A549 (cell line): ENCODE measurements around the gene SLCO2B1. TPM values are rescaled to one million over a fixed set of nuclear protein-coding genes. Genes with fewer than 3 reads are reported as not detected.

Source experiments
- CBX2 ChIP-seq: fragments of 200-600 bp; sonication (generic); IDR thresholded peaks from 2 replicates; pipeline ENCODE4 v1.6.1; 2016; ENCODE audit warnings: low read depth, mild to moderate bottlenecking, borderline replicate concordance
- CBX8 ChIP-seq: fragments of 200-600 bp; sonication (generic); IDR thresholded peaks from 2 replicates; pipeline ENCODE4 v1.6.1; 2016
- CHD2 ChIP-seq: fragments of 150-350 bp; IDR thresholded peaks from 2 replicates; pipeline ENCODE4 v1.6.1; 2014; ENCODE audit warnings: low read length; ENCODE audit not compliant: partially characterized antibody
- CHD4 ChIP-seq: fragments of 200-600 bp; sonication (generic); IDR thresholded peaks from 2 replicates; pipeline ENCODE4 v1.6.1; 2016; ENCODE audit warnings: antibody characterized with exemption, mild to moderate bottlenecking, borderline replicate concordance
- EP300 ChIP-seq, 2 experiments: fragments of >200 bp; sonication (Bioruptor Twin); formaldehyde crosslinking; IDR thresholded peaks; 2 replicates in 1 of 2; 3 replicates in 1 of 2; pipeline ENCODE4 v1.6.1; 2016 to 2017
- HDAC2 ChIP-seq: fragments of 200-600 bp; sonication (generic); IDR thresholded peaks from 2 replicates; pipeline ENCODE4 v1.6.1; 2016
- HOXB13 ChIP-seq: fragments of 250-450 bp; sonication (Bioruptor Pico); IDR thresholded peaks from 2 replicates; pipeline ENCODE4 v1.5.0; 2020; ENCODE audit warnings: low read depth, mild to moderate bottlenecking, moderate library complexity
- JUN ChIP-seq, 2 experiments: fragments of >200 bp; sonication (Bioruptor Twin); formaldehyde crosslinking; IDR thresholded peaks; 2 replicates in 1 of 2; 3 replicates in 1 of 2; pipeline ENCODE4 v1.6.1; 2016 to 2017
- KDM1A ChIP-seq: fragments of 200-600 bp; sonication (generic); IDR thresholded peaks from 2 replicates; pipeline ENCODE4 v1.6.1; 2016; ENCODE audit warnings: low read depth, mild to moderate bottlenecking
- MAFK ChIP-seq: fragments of 450-650 bp; IDR thresholded peaks from 2 replicates; pipeline ENCODE4 v1.6.1; 2014; ENCODE audit not compliant: partially characterized antibody
- MYC ChIP-seq: IDR thresholded peaks from 2 replicates; pipeline ENCODE4 v1.6.1; 2012; ENCODE audit warnings: mild to moderate bottlenecking, inconsistent platforms, low read length, improper control_type of control experiment, borderline replicate concordance
- POLR2AphosphoS2 ChIP-seq: conservative IDR thresholded peaks from 2 replicates; pipeline ENCODE4 v1.6.1; 2012; ENCODE audit warnings: low read length, improper control_type of control experiment, inconsistent platforms
- RFX5 ChIP-seq: fragments of 450-650 bp; IDR thresholded peaks from 2 replicates; pipeline ENCODE4 v1.7.1; 2014; ENCODE audit warnings: antibody characterized with exemption, mild to moderate bottlenecking, moderate library complexity
- RNF2 ChIP-seq: fragments of 200-600 bp; sonication (generic); IDR thresholded peaks from 2 replicates; pipeline ENCODE4 v1.6.1; 2016; ENCODE audit warnings: low read depth, mild to moderate bottlenecking, antibody characterized with exemption, moderate library complexity, borderline replicate concordance
- SREBF2 ChIP-seq: fragments of 450-650 bp; IDR thresholded peaks from 2 replicates; pipeline ENCODE4 v1.6.1; 2014; ENCODE audit warnings: mild to moderate bottlenecking, moderate library complexity
- TP53 ChIP-seq: fragments of 250-450 bp; sonication (Bioruptor Pico); IDR thresholded peaks from 2 replicates; pipeline ENCODE4 v1.5.0; 2021; ENCODE audit warnings: mild to moderate bottlenecking, moderate library complexity
- ZFP36 ChIP-seq: fragments of 450-650 bp; IDR thresholded peaks from 2 replicates; pipeline ENCODE4 v1.6.1; 2014; ENCODE audit warnings: borderline replicate concordance; ENCODE audit not compliant: partially characterized antibody
- ZSCAN20 ChIP-seq: fragments of 250-450 bp; sonication (Bioruptor Pico); IDR thresholded peaks from 2 replicates; pipeline ENCODE4 v1.8.0; 2022; ENCODE audit warnings: mild to moderate bottlenecking, moderate library complexity
- polyA plus RNA-seq, 4 experiments: library from polyadenylated mRNA; depleted of rRNA in 3 of 4; stranded (reverse); fragments of >200 nt; fragmentation: RNase III in 1 of 4; extraction: RNeasy Plus Mini Kit Qiagen cat#74134 plus additional on column Dnase treatment in 1 of 4; gene quantifications; 2 replicates in 3 of 4; 3 replicates in 1 of 4; pipeline ENCODE4 v1.2.3, GENCODE V29; 2011 to 2017
- TF ChIP-seq, protein P1 (sequence below): fragments of 250-450 bp; sonication (Bioruptor Pico); IDR thresholded peaks from 2 replicates; pipeline ENCODE4 v1.5.0; 2020; ENCODE audit warnings: low read depth, mild to moderate bottlenecking, moderate library complexity
- TF ChIP-seq, protein P2 (sequence below): fragments of 450-650 bp; IDR thresholded peaks from 2 replicates; pipeline ENCODE4 v1.6.1; 2014; ENCODE audit warnings: antibody characterized with exemption
- TF ChIP-seq, protein P3 (sequence below): fragments of 200-600 bp; sonication (generic); IDR thresholded peaks from 2 replicates; pipeline ENCODE4 v1.6.1; 2016; ENCODE audit warnings: antibody characterized with exemption, mild to moderate bottlenecking, moderate library complexity
- TF ChIP-seq, protein P4 (sequence below): fragments of >200 bp; sonication (Bioruptor Twin); formaldehyde crosslinking; IDR thresholded peaks from 3 replicates; pipeline ENCODE4 v1.5.1; 2016

Gene SLCO2B1
- polyA plus RNA-seq, 2 of the 4 experiments (the other 2 are of a cell fraction): 4.9 to 5.2 TPM

DNA sequence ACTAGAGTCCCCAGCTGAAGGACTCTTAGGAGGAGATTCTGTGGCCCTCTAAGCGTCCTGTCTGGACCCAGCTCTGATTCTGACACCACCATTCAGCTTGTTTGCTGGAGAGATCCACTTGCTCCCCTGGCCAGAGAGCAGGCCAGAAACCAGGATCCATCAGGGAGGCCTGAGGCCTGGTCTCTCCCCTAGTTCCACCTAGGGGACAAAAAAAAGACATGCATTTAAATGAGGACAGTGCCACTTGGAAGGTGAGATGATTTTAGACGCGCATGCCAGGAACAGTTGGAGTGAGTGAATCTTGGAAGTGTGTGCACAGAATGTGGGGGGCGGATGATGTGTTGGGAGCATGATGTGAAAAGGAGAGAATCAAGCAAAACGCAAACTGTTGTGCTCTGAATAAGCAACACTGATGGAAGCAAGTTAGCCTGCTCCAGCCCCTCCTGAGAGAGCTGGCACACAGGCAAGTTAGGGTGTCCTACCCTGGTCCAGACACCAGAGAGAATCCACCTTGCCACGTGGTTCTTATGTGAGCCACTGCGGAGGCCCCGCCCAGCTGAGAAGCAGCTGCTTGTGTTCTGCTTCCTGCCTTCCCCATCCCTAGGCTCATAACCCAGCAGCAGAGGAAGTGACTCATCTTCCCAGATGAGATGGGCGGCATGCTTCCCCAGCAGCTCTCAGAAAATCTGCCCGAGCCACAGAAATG lies 8.0 kb upstream of the SLCO2B1 start (continued):
- no peak for TF ChIP-seq JUN (IDR thresholded peaks at IDR 0.05)
- TF ChIP-seq POLR2AphosphoS2: no peak
- TF ChIP-seq, protein P1, sequence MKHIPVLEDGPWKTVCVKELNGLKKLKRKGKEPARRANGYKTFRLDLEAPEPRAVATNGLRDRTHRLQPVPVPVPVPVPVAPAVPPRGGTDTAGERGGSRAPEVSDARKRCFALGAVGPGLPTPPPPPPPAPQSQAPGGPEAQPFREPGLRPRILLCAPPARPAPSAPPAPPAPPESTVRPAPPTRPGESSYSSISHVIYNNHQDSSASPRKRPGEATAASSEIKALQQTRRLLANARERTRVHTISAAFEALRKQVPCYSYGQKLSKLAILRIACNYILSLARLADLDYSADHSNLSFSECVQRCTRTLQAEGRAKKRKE (CRISPR knock-in tag): no peak
- TF ChIP-seq EP300 (IDR thresholded peaks at IDR 0.05): no peak
- TF ChIP-seq CBX8: no peak
- no peak for TF ChIP-seq HDAC2
- TF ChIP-seq CBX2: no peak
- TF ChIP-seq RFX5: no peak
- TF ChIP-seq, protein P2, sequence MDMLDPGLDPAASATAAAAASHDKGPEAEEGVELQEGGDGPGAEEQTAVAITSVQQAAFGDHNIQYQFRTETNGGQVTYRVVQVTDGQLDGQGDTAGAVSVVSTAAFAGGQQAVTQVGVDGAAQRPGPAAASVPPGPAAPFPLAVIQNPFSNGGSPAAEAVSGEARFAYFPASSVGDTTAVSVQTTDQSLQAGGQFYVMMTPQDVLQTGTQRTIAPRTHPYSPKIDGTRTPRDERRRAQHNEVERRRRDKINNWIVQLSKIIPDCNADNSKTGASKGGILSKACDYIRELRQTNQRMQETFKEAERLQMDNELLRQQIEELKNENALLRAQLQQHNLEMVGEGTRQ: peak; percentile 47; the same call in 1 of the 2 replicates
- no peak for TF ChIP-seq TP53 (CRISPR knock-in tag)
- no peak for TF ChIP-seq SREBF2
- no peak for TF ChIP-seq MAFK
- no peak for TF ChIP-seq MYC
- TF ChIP-seq ZFP36: no peak
- no peak for TF ChIP-seq CHD2
- TF ChIP-seq HOXB13 (CRISPR knock-in tag): no peak
- no peak for TF ChIP-seq CHD4
- no peak for TF ChIP-seq ZSCAN20 (CRISPR knock-in tag)
- TF ChIP-seq, protein P3, sequence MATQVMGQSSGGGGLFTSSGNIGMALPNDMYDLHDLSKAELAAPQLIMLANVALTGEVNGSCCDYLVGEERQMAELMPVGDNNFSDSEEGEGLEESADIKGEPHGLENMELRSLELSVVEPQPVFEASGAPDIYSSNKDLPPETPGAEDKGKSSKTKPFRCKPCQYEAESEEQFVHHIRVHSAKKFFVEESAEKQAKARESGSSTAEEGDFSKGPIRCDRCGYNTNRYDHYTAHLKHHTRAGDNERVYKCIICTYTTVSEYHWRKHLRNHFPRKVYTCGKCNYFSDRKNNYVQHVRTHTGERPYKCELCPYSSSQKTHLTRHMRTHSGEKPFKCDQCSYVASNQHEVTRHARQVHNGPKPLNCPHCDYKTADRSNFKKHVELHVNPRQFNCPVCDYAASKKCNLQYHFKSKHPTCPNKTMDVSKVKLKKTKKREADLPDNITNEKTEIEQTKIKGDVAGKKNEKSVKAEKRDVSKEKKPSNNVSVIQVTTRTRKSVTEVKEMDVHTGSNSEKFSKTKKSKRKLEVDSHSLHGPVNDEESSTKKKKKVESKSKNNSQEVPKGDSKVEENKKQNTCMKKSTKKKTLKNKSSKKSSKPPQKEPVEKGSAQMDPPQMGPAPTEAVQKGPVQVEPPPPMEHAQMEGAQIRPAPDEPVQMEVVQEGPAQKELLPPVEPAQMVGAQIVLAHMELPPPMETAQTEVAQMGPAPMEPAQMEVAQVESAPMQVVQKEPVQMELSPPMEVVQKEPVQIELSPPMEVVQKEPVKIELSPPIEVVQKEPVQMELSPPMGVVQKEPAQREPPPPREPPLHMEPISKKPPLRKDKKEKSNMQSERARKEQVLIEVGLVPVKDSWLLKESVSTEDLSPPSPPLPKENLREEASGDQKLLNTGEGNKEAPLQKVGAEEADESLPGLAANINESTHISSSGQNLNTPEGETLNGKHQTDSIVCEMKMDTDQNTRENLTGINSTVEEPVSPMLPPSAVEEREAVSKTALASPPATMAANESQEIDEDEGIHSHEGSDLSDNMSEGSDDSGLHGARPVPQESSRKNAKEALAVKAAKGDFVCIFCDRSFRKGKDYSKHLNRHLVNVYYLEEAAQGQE: no peak
- TF ChIP-seq, protein P4, sequence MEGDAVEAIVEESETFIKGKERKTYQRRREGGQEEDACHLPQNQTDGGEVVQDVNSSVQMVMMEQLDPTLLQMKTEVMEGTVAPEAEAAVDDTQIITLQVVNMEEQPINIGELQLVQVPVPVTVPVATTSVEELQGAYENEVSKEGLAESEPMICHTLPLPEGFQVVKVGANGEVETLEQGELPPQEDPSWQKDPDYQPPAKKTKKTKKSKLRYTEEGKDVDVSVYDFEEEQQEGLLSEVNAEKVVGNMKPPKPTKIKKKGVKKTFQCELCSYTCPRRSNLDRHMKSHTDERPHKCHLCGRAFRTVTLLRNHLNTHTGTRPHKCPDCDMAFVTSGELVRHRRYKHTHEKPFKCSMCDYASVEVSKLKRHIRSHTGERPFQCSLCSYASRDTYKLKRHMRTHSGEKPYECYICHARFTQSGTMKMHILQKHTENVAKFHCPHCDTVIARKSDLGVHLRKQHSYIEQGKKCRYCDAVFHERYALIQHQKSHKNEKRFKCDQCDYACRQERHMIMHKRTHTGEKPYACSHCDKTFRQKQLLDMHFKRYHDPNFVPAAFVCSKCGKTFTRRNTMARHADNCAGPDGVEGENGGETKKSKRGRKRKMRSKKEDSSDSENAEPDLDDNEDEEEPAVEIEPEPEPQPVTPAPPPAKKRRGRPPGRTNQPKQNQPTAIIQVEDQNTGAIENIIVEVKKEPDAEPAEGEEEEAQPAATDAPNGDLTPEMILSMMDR: no peak
- TF ChIP-seq RNF2: no peak
- no peak for TF ChIP-seq KDM1A
